WTC11 (cell line): ENCODE results near the gene SPINK8. TPM values are rescaled to one million over a fixed set of nuclear protein-coding genes. Genes with fewer than 3 reads are reported as not detected.

Source experiments
- ATAC-seq: fragments of 200-7000 bp; cut with Tn5 transposase; 2 replicates; pipeline ENCODE4 v1.10.0; 2021; ENCODE audit warnings: mild to moderate bottlenecking, moderate library complexity
- CTCF ChIA-PET: fragments of 300-600 bp; sonication (Branson Sonifier 250); formaldehyde crosslinking; loops from one replicate; lab custom pipeline; 2021; ENCODE audit warnings: antibody characterized with exemption; lab: Charles Lee
- POLR2A ChIA-PET: fragments of 350-600 bp; sonication (Branson Sonifier 250); formaldehyde crosslinking; loops from one replicate; lab custom pipeline; 2021; ENCODE audit warnings: antibody characterized with exemption; lab: Charles Lee
- DNase-seq: peaks from one replicate; pipeline ENCODE4 v3.0.0; 2021; ENCODE audit warnings: low spot score
- H3K27ac Mint-ChIP-seq: 2 replicates; pipeline ENCODE4 v1.8.0; 2021; ENCODE audit warnings: mixed read lengths
- H3K27me3 Mint-ChIP-seq: 2 replicates; pipeline ENCODE4 v1.8.0; 2021; ENCODE audit warnings: low read depth, mild to moderate bottlenecking, moderate library complexity, mixed read lengths
- H3K36me3 Mint-ChIP-seq: 2 replicates; pipeline ENCODE4 v1.8.0; 2021; ENCODE audit warnings: mixed read lengths
- H3K4me1 Mint-ChIP-seq: 2 replicates; pipeline ENCODE4 v1.8.0; 2022; ENCODE audit warnings: mixed read lengths
- H3K4me3 Mint-ChIP-seq: 2 replicates; pipeline ENCODE4 v1.8.0; 2021; ENCODE audit warnings: mild to moderate bottlenecking, moderate library complexity, mixed read lengths
- H3K9me3 Mint-ChIP-seq: 2 replicates; pipeline ENCODE4 v1.8.0; 2021; ENCODE audit warnings: mixed read lengths
- ATF3 ChIP-seq: sonication (generic); formaldehyde crosslinking; conservative IDR thresholded peaks from 2 replicates; pipeline ENCODE4 v1.8.1; 2022; ENCODE audit warnings: mild to moderate bottlenecking, missing genetic modification reagents
- CDX4 ChIP-seq: fragments of 250-450 bp; sonication (Bioruptor Pico); IDR thresholded peaks from 2 replicates; pipeline ENCODE4 v1.9.0; 2021; ENCODE audit warnings: moderate library complexity, mild to moderate bottlenecking, inconsistent platforms, borderline replicate concordance
- CTCF ChIP-seq: fragments of 200-600 bp; IDR thresholded peaks from 2 replicates; pipeline ENCODE4 v1.8.0; 2022; ENCODE audit warnings: antibody characterized with exemption
- ERG ChIP-seq: fragments of 250-450 bp; sonication (Bioruptor Pico); IDR thresholded peaks from 2 replicates; pipeline ENCODE4 v1.8.0; 2021; ENCODE audit warnings: mild to moderate bottlenecking
- FOXJ3 ChIP-seq: sonication (generic); formaldehyde crosslinking; IDR thresholded peaks from 2 replicates; pipeline ENCODE4 v1.9.0; 2021; ENCODE audit warnings: missing genetic modification reagents, mild to moderate bottlenecking, borderline replicate concordance
- FOXK1 ChIP-seq: sonication (generic); formaldehyde crosslinking; IDR thresholded peaks from 2 replicates; pipeline ENCODE4 v1.8.0; 2022; ENCODE audit warnings: mild to moderate bottlenecking, moderate library complexity, missing genetic modification reagents
- FOXP4 ChIP-seq: sonication (generic); formaldehyde crosslinking; IDR thresholded peaks from 2 replicates; pipeline ENCODE4 v1.8.0; 2022; ENCODE audit warnings: mild to moderate bottlenecking, missing genetic modification reagents
- GRHL2 ChIP-seq: fragments of 250-450 bp; sonication (Bioruptor Pico); IDR thresholded peaks from 2 replicates; pipeline ENCODE4 v1.8.0; 2022; ENCODE audit warnings: mild to moderate bottlenecking, moderate library complexity; ENCODE audit not compliant: insufficient replicate concordance, severe bottlenecking
- HMGXB4 ChIP-seq: sonication (generic); formaldehyde crosslinking; IDR thresholded peaks from 2 replicates; pipeline ENCODE4 v1.8.1; 2023; ENCODE audit warnings: mild to moderate bottlenecking, moderate library complexity, missing genetic modification reagents
- MAX ChIP-seq: sonication (generic); formaldehyde crosslinking; IDR thresholded peaks from 2 replicates; pipeline ENCODE4 v1.8.0; 2022; ENCODE audit warnings: mild to moderate bottlenecking, missing genetic modification reagents
- MXD4 ChIP-seq: fragments of 250-450 bp; sonication (Bioruptor Pico); IDR thresholded peaks from 2 replicates; pipeline ENCODE4 v1.8.0; 2021; ENCODE audit warnings: mild to moderate bottlenecking, moderate library complexity, borderline replicate concordance
- NFATC4 ChIP-seq: fragments of 250-450 bp; sonication (Bioruptor Pico); IDR thresholded peaks from 2 replicates; pipeline ENCODE4 v1.9.0; 2021; ENCODE audit warnings: mild to moderate bottlenecking
- NR3C1 ChIP-seq: sonication (generic); formaldehyde crosslinking; conservative IDR thresholded peaks from 2 replicates; pipeline ENCODE4 v1.8.1; 2023; ENCODE audit warnings: low read depth, mild to moderate bottlenecking, missing genetic modification reagents
- PRDM15 ChIP-seq: sonication (generic); formaldehyde crosslinking; IDR thresholded peaks from 2 replicates; pipeline ENCODE4 v1.8.0; 2022; ENCODE audit warnings: missing genetic modification reagents
- RELA ChIP-seq: sonication (generic); formaldehyde crosslinking; IDR thresholded peaks from 2 replicates; pipeline ENCODE4 v1.8.1; 2022; ENCODE audit warnings: missing genetic modification reagents, mild to moderate bottlenecking, borderline replicate concordance
- SOX15 ChIP-seq: fragments of 250-450 bp; sonication (Bioruptor Pico); IDR thresholded peaks from 2 replicates; pipeline ENCODE4 v1.9.0; 2021; ENCODE audit warnings: mild to moderate bottlenecking
- STAT6 ChIP-seq: sonication (generic); formaldehyde crosslinking; conservative IDR thresholded peaks from 2 replicates; pipeline ENCODE4 v1.8.1; 2023; ENCODE audit warnings: mild to moderate bottlenecking, low read depth, missing genetic modification reagents, moderate library complexity
- ZBTB21 ChIP-seq: sonication (generic); formaldehyde crosslinking; IDR thresholded peaks from 2 replicates; pipeline ENCODE4 v1.8.1; 2023; ENCODE audit warnings: mild to moderate bottlenecking, missing genetic modification reagents, borderline replicate concordance
- ZNF219 ChIP-seq: sonication (generic); formaldehyde crosslinking; IDR thresholded peaks from 2 replicates; pipeline ENCODE4 v1.8.0; 2023; ENCODE audit warnings: missing genetic modification reagents, mild to moderate bottlenecking, borderline replicate concordance
- ZNF416 ChIP-seq: fragments of 250-450 bp; sonication (Bioruptor Pico); IDR thresholded peaks from 2 replicates; pipeline ENCODE4 v1.9.0; 2021; ENCODE audit warnings: mild to moderate bottlenecking, inconsistent platforms
- total RNA-seq: library from RNA; stranded (reverse); gene quantifications from 3 replicates; pipeline ENCODE4 v1.2.3, GENCODE V29; 2021

SPINK8 gene
- total RNA-seq, 1 experiment from 2014 or later: not detected

GRCh38 chr3:48347500-48347899 lies 14.0 kb upstream of the SPINK8 start (continued):
- TF ChIP-seq ATF3 (CRISPR knock-in tag) (no peak), ZNF416 (no peak), ZBTB21 (CRISPR knock-in tag) (no peak)
- TF ChIP-seq, all 79 proteins: peak for 0

- no peak overlapping the region for H3K27ac Mint-ChIP-seq
- H3K36me3 Mint-ChIP-seq: no peaks in the 10 kb centered on the region
- no peaks in the 10 kb centered on the region for H3K4me1 Mint-ChIP-seq
- DNase-seq: no peak
- no peak overlapping the region for H3K4me3 Mint-ChIP-seq
- ChIA-PET CTCF (interaction anchor here (0.6 to 2.6 kb wide), 4 partner anchors 55 to 642 kb away, joined by 4 to 11 read pairs (median 6); no protein-coding TSS in a partner anchor), POLR2A (no interaction called here)
- no peak for TF ChIP-seq FOXK1 (CRISPR knock-in tag)
- no peak for TF ChIP-seq MAX
- no peak for TF ChIP-seq HMGXB4 (CRISPR knock-in tag)
- TF ChIP-seq NR3C1 (CRISPR knock-in tag): no peak
- TF ChIP-seq GRHL2: no peak
- no peak for TF ChIP-seq ZNF219
- no peak for TF ChIP-seq NFATC4
- no peak for TF ChIP-seq PRDM15 (CRISPR knock-in tag)
- no peak for TF ChIP-seq ERG (CRISPR knock-in tag)
- no peak for TF ChIP-seq FOXJ3 (CRISPR knock-in tag)
- no peak for TF ChIP-seq CDX4 (CRISPR knock-in tag)
- TF ChIP-seq CTCF: no peak
- no peak for TF ChIP-seq SOX15
- no peak for TF ChIP-seq FOXP4 (CRISPR knock-in tag)
- no peak for TF ChIP-seq RELA (CRISPR knock-in tag)
- no peak for TF ChIP-seq MXD4 (CRISPR knock-in tag)
- TF ChIP-seq STAT6 (CRISPR knock-in tag): no peak
- peaks cover 33% of the 10 kb centered on the region for H3K27me3 Mint-ChIP-seq
- H3K9me3 Mint-ChIP-seq: no peaks in the 10 kb centered on the region
- no peak for ATAC-seq
Observed at GRCh38 chr3:48345946-48346572, 12.6 kb upstream of the SPINK8 start.
